ENCODE results near the gene VGLL3.

GRCh38 chr3:86998569-86998968, 7.6 kb upstream of the VGLL3 start:
- no peak for TF ChIP-seq CTCF (conservative IDR thresholded peaks at IDR 0.05; ENCODE audit: low read depth in 2 of 2)
- no peak for TF ChIP-seq EZH2 (IDR thresholded peaks at IDR 0.05; ENCODE audit: low read depth, unreplicated experiment)
- no peak for TF ChIP-seq POLR2AphosphoS5 (IDR thresholded peaks at IDR 0.05; ENCODE audit: low read depth)
- no peak for TF ChIP-seq EZH2phosphoT487 (IDR thresholded peaks at IDR 0.05; ENCODE audit: unreplicated experiment)
- TF ChIP-seq JUNB (IDR thresholded peaks at IDR 0.05; ENCODE audit: unreplicated experiment), result no peak
- TF ChIP-seq CREB1 (CRISPR knock-in tag; IDR thresholded peaks at IDR 0.05; ENCODE audit: low read depth), result no peak
- no peak for TF ChIP-seq REST (IDR thresholded peaks at IDR 0.05; ENCODE audit: unreplicated experiment)
- TF ChIP-seq STAT1 (IDR thresholded peaks at IDR 0.05; ENCODE audit: unreplicated experiment), result no peak

Measured in GM23338 (cell line).